Neural cell (in vitro differentiated cells): Measurements from ENCODE around the gene GSC2. TPM values are rescaled to one million over a fixed set of nuclear protein-coding genes. Genes with fewer than 3 reads are reported as not detected.

Experiments
- H2AFZ ChIP-seq: fragments of 200-600, 300-800 bp; sonication (generic), shearing (Covaris generic); 2 replicates; pipeline ENCODE4 v1.6.0; 2014; ENCODE audit warnings: low read depth, mild to moderate bottlenecking, antibody characterized with exemption, low read length, moderate library complexity
- H3F3A ChIP-seq: fragments of 200-600 bp; shearing (Covaris generic); 2 replicates; pipeline ENCODE4 v1.6.1; 2016; ENCODE audit warnings: mild to moderate bottlenecking, moderate library complexity, mixed read lengths, antibody characterized with exemption, low read length; ENCODE audit not compliant: insufficient read depth, poor library complexity, severe bottlenecking
- H3K27ac ChIP-seq: fragments of 200-600, 300-800 bp; sonication (generic), shearing (Covaris generic); 2 replicates; pipeline ENCODE4 v1.5.1; 2014; ENCODE audit warnings: mild to moderate bottlenecking, low read length, moderate library complexity
- H3K27me3 ChIP-seq: fragments of 300-800, 200-600 bp; sonication (generic), shearing (Covaris generic); 2 replicates; pipeline ENCODE4 v1.6.0; 2014; ENCODE audit warnings: mild to moderate bottlenecking, low read depth, low read length, moderate library complexity; ENCODE audit not compliant: insufficient read depth
- H3K36me3 ChIP-seq: fragments of 300-800, 200-600 bp; sonication (generic), shearing (Covaris generic); 2 replicates; pipeline ENCODE4 v1.5.1; 2014; ENCODE audit warnings: mild to moderate bottlenecking, antibody characterized with exemption, low read length, moderate library complexity; ENCODE audit not compliant: insufficient read depth
- H3K4me2 ChIP-seq: fragments of 300-800, 200-600 bp; sonication (generic), shearing (Covaris generic); 2 replicates; pipeline ENCODE4 v1.6.0; 2014; ENCODE audit warnings: mild to moderate bottlenecking, low read length
- H3K4me3 ChIP-seq: fragments of 300-800, 200-600 bp; sonication (generic), shearing (Covaris generic); 2 replicates; pipeline ENCODE4 v1.5.1; 2014; ENCODE audit warnings: mild to moderate bottlenecking, low read length, moderate library complexity
- H3K79me2 ChIP-seq: fragments of 200-600 bp; shearing (Covaris generic); replicated peaks from 2 replicates; pipeline ENCODE4 v1.6.0; 2014; ENCODE audit warnings: mild to moderate bottlenecking, low read length, moderate library complexity; ENCODE audit not compliant: insufficient read depth
- H3K9ac ChIP-seq: fragments of 300-800, 200-600 bp; sonication (generic), shearing (Covaris generic); 2 replicates; pipeline ENCODE4 v1.6.1; 2016; ENCODE audit warnings: mild to moderate bottlenecking, low read length, mixed read lengths
- H3K9me2 ChIP-seq: fragments of 200-600 bp; shearing (Covaris generic); 2 replicates; pipeline ENCODE4 v1.6.1; 2016; ENCODE audit warnings: mild to moderate bottlenecking, low read length, mixed read lengths; ENCODE audit not compliant: insufficient read depth
- H3K9me3 ChIP-seq: fragments of 200-600, 300-800 bp; sonication (generic), shearing (Covaris generic); 2 replicates; pipeline ENCODE4 v1.6.1; 2016; ENCODE audit warnings: mild to moderate bottlenecking, mixed run types, low read length, moderate library complexity, mixed read lengths
- H4K20me1 ChIP-seq: fragments of 200-600 bp; shearing (Covaris generic); 2 replicates; pipeline ENCODE4 v1.6.1; 2016; ENCODE audit warnings: mild to moderate bottlenecking, mixed run types; ENCODE audit not compliant: insufficient read depth
- EP300 ChIP-seq: fragments of 450-650 bp; conservative IDR thresholded peaks from 2 replicates; pipeline ENCODE4 v1.6.1; 2014; ENCODE audit warnings: antibody characterized with exemption, mild to moderate bottlenecking, moderate library complexity; ENCODE audit not compliant: poor library complexity, severe bottlenecking
- EZH2 ChIP-seq: fragments of 200-600, 300-800 bp; shearing (Covaris generic), sonication (generic); IDR thresholded peaks from 2 replicates; pipeline ENCODE4 v1.6.1; 2014; ENCODE audit warnings: antibody characterized with exemption, low read length, borderline replicate concordance, mild to moderate bottlenecking; ENCODE audit not compliant: insufficient read depth, poor library complexity, severe bottlenecking
- MXI1 ChIP-seq: fragments of 450-650 bp; conservative IDR thresholded peaks from 2 replicates; pipeline ENCODE4 v1.6.1; 2014; ENCODE audit warnings: antibody characterized with exemption, mild to moderate bottlenecking; ENCODE audit not compliant: poor library complexity, severe bottlenecking
- POLR2AphosphoS5 ChIP-seq: IDR thresholded peaks from 2 replicates; pipeline ENCODE4 v1.6.1; 2012
- RAD21 ChIP-seq: fragments of 450-650 bp; conservative IDR thresholded peaks from 2 replicates; pipeline ENCODE4 v1.6.1; 2014; ENCODE audit warnings: antibody characterized with exemption, mild to moderate bottlenecking, moderate library complexity
- SMC3 ChIP-seq: fragments of 450-650 bp; conservative IDR thresholded peaks from 2 replicates; pipeline ENCODE4 v1.6.1; 2014; ENCODE audit warnings: antibody characterized with exemption, mild to moderate bottlenecking, moderate library complexity; ENCODE audit not compliant: poor library complexity
- TAF1 ChIP-seq: IDR thresholded peaks from 2 replicates; pipeline ENCODE4 v1.6.1; 2012; ENCODE audit warnings: low read depth
- polyA plus RNA-seq: library from polyadenylated mRNA; depleted of rRNA; stranded (reverse); fragments of >200 nt; gene quantifications from 2 replicates; pipeline ENCODE4 v1.2.3, GENCODE V29; 2014
- TF ChIP-seq, protein P1 (sequence below): fragments of 450-650 bp; IDR thresholded peaks from 2 replicates; pipeline ENCODE4 v1.5.1; 2014; ENCODE audit warnings: antibody characterized with exemption, mild to moderate bottlenecking, moderate library complexity; ENCODE audit not compliant: poor library complexity, severe bottlenecking
- TF ChIP-seq, protein P2 (sequence below): IDR thresholded peaks from 2 replicates; pipeline ENCODE4 v1.6.1; 2012; ENCODE audit warnings: borderline replicate concordance

Gene GSC2
- polyA plus RNA-seq, 1 donor from 2014 or later = not detected

DNA sequence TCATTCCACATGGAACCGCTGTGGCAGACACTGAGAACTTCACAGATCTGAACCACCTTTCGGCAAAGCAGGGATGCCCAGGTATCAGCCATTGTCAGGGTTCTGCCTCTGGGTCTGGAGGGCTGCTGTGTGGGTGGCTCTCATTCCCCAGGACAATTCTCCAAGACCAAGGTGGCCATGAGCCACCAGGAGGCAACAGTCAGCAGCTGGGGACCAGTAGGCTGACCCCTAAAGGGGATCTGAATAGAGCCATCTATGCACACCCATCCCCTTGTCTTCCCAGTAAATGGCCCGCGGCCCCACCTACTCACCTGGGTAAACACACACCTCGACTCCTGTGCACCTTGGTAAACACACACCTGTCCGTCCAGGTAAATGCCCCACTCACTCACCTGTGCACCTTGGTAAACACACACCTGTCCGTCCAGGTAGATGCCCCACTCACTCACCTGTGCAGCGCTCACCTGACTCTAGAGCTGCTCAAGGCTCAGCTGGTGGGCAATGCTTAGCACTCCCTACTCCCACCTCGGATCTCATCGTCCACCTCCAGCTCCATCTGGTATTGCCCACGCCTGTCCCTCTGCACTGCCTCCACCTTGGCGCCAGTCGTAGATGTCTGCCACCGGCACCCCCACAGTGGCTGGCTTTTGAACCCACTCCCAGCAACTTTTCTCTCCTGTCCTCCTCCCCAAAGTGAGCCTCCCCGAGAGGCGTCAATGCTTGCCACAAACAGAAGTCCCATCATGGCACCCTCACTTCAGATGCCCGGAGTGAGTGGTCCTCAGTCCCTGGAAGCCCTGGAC is 18.2 kb upstream of the GSC2 start:
- Histone ChIP-seq H2AFZ (no peak overlapping the region), H3K27ac (no peak overlapping the region), H3K9ac (no peak overlapping the region), H3K36me3 (no peaks in the 10 kb centered on the region), H3K4me3 (no peak overlapping the region), H3K9me3 (no peaks in the 10 kb centered on the region), H3F3A (no peaks in the 10 kb centered on the region), H3K4me2 (no peak overlapping the region), H3K27me3 (peaks cover 38% of the 10 kb centered on the region), H3K79me2 (peaks cover 13% of the 10 kb centered on the region), H3K9me2 (no peaks in the 10 kb centered on the region), H4K20me1 (no peaks in the 10 kb centered on the region)
- TF ChIP-seq POLR2AphosphoS5 (no peak), SMC3 (no peak), TAF1 (no peak), RAD21 (no peak), EP300 (no peak)
- TF ChIP-seq, protein P1, sequence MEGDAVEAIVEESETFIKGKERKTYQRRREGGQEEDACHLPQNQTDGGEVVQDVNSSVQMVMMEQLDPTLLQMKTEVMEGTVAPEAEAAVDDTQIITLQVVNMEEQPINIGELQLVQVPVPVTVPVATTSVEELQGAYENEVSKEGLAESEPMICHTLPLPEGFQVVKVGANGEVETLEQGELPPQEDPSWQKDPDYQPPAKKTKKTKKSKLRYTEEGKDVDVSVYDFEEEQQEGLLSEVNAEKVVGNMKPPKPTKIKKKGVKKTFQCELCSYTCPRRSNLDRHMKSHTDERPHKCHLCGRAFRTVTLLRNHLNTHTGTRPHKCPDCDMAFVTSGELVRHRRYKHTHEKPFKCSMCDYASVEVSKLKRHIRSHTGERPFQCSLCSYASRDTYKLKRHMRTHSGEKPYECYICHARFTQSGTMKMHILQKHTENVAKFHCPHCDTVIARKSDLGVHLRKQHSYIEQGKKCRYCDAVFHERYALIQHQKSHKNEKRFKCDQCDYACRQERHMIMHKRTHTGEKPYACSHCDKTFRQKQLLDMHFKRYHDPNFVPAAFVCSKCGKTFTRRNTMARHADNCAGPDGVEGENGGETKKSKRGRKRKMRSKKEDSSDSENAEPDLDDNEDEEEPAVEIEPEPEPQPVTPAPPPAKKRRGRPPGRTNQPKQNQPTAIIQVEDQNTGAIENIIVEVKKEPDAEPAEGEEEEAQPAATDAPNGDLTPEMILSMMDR = no peak

DNA sequence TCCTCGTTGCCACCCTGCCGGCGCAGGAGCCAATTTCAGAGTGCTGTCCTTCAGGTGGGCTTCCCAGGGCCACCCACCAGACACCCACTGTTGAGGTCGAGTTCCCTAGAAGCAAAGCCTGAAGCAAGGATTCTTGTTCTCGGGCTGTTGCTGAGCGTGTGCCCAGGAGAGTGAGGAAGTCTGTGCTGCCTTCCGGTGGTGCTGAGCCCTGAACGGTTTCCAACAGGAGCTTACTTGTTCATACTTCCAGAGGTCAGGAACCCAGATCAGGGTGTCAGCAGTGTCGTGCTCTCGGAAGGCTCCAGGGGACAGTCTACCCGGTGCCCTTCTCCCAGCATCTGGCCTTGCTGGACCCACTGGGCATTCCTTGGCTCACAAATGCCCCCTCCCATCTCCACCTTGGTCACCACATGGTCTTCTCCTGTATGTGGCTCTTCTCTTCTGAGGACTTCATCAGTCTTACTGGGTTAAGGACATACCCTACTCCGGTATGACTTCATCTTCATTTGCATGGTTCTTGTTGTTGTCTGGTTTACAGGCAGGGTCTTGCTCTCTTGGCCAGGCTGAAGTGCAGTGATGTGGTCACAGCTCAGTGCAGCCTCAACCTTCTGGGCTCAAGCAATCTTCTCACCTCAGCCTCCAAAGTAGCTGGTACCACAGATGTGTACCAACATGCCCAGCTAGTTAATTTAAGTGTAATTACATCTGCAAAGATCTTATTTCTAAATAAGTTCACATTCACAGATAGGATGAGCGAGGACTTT is 17.2 kb upstream of the GSC2 start:
- TF ChIP-seq, protein P2, sequence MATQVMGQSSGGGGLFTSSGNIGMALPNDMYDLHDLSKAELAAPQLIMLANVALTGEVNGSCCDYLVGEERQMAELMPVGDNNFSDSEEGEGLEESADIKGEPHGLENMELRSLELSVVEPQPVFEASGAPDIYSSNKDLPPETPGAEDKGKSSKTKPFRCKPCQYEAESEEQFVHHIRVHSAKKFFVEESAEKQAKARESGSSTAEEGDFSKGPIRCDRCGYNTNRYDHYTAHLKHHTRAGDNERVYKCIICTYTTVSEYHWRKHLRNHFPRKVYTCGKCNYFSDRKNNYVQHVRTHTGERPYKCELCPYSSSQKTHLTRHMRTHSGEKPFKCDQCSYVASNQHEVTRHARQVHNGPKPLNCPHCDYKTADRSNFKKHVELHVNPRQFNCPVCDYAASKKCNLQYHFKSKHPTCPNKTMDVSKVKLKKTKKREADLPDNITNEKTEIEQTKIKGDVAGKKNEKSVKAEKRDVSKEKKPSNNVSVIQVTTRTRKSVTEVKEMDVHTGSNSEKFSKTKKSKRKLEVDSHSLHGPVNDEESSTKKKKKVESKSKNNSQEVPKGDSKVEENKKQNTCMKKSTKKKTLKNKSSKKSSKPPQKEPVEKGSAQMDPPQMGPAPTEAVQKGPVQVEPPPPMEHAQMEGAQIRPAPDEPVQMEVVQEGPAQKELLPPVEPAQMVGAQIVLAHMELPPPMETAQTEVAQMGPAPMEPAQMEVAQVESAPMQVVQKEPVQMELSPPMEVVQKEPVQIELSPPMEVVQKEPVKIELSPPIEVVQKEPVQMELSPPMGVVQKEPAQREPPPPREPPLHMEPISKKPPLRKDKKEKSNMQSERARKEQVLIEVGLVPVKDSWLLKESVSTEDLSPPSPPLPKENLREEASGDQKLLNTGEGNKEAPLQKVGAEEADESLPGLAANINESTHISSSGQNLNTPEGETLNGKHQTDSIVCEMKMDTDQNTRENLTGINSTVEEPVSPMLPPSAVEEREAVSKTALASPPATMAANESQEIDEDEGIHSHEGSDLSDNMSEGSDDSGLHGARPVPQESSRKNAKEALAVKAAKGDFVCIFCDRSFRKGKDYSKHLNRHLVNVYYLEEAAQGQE = no peak
- TF ChIP-seq POLR2AphosphoS5 (no peak), RAD21 (no peak), MXI1 (no peak), TAF1 (no peak), EP300 (no peak), EZH2 (no peak)
- TF ChIP-seq, protein P1 = no peak
- H3K36me3 ChIP-seq = no peaks in the 10 kb centered on the region
- H3K4me3 ChIP-seq = no peak overlapping the region
- no peak overlapping the region for H3K4me2 ChIP-seq
- H3K9ac ChIP-seq = no peak overlapping the region
- H2AFZ ChIP-seq = no peak overlapping the region
- H3K79me2 ChIP-seq = peaks cover 7% of the 10 kb centered on the region
- no peaks in the 10 kb centered on the region for H3K9me2 ChIP-seq
- H3K27me3 ChIP-seq = peaks cover 38% of the 10 kb centered on the region
- no peaks in the 10 kb centered on the region for H3F3A ChIP-seq
- no peaks in the 10 kb centered on the region for H3K9me3 ChIP-seq
- H3K27ac ChIP-seq = no peak overlapping the region
- no peaks in the 10 kb centered on the region for H4K20me1 ChIP-seq
